Measurements from ENCODE around the gene MYZAP.

Gene MYZAP

GRCh38 chr15:57631386-57632110 is 39.8 kb downstream of the MYZAP start:
- DNase-seq: no peak

DNA sequence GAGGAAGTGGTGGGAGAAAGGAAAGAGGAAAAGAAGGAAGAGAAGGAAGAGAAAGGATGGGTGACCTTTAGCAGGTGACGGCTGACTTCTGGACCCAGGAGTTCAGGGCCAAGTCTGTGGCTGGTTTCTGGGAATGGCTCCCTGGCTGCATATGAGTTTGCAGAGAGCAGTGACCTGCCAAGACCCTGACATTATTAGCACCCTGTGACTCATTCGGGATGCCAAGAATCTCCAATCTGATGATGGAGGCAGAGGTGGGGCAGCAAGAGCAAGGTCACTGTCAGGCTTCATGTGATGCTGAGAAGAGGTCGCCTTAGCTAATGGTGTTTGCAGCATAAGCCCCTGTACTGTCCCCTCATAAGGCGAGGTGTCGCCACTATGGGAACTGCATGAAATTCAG is 42.6 kb downstream of the MYZAP start:
- no peak for DNase-seq

DNA sequence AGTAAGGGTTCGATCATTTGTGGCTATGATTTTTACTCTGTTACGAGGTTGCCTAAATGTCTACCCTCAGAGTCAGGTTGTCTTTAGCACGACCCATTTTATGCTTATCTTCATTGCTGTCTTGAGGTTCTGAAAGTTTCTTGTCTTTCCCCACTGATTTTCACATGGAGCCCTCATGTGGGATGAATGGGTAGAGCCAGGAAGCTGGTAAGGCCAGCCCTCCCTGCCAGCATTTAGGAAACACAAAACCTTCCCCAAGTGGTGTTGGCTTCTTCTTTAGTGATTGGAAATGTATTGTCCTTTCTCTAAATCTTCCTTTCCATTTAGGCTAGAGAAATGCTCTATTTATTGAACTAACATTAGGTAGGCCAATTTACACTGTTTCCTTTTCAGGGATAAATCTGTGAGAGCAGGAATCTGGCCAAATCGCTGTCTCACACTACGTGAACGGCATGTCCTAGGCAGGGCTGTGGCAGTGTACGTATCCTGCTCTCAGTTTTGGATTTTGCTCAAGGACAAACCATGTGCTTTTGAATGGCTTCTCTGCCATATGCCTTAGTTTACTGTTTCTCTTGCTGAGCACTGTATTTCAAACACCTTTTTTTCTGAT is 43.7 kb downstream of the MYZAP start:
- DNase-seq: no peak

DNA sequence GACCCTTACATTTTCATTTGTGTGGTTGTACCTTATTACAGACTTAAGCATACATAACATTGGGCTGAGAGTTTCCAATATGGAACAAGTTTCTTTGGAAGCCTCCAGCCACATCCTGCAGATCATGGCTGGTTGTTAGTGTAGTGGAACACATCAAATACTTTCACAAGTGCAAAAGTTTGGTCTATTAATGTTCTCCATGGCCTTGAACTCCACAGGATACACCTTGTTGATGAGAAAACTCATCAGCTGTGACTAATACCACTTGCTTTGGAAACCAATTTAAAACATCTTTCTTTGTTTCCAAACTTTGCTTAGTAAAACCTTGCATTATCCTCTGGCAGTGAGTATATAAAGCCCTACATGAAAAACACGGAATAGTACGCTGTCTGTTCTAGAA is 46.1 kb downstream of the MYZAP start:
- DNase-seq: no peak

DNA sequence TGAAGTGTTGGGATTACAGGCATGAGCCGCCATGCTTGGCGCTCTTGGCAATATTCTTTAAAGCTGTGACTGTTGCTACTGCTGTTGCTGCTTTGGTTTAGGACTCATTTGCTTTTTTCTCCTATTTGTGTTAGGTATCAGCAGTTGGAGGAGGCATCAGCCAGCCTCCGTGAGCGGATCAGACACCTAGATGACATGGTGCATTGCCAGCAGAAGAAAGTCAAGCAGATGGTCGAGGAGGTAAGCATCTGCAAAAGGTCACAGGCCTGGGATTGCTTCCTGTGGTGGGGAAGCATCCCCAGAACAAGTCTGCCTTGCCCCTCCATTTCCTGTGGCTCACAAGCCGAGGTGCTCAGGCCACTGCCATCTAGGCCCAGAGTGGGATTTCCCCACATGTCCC is 47.6 kb downstream of the MYZAP start:
- no peak for DNase-seq

- DNase-seq: no peak
Measured at GRCh38 chr15:57640930-57641682, 49.4 kb downstream of the MYZAP start.

DNA sequence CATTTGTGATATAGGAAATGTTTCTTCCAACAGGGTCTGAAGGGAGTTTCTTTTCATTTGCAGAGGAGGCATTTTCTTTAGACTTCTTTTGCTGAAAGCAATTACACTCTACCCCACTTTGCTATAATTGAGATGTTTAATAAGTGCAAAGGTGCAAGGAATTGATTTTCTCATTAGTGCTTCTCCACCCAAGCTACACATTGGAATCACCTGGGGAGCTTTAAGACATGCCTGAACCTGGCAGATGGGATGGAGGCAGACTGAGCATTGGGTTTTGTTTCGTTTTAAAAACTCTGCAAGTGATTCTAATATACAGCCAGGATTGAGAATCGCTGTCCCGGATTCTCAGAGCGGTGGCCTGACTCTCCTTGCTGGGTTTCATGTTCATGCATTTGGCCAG is 52.1 kb downstream of the MYZAP start:
- DNase-seq: no peak

- no peak for DNase-seq
Measured at GRCh38 chr15:57646087-57646486, 54.4 kb downstream of the MYZAP start.

DNA sequence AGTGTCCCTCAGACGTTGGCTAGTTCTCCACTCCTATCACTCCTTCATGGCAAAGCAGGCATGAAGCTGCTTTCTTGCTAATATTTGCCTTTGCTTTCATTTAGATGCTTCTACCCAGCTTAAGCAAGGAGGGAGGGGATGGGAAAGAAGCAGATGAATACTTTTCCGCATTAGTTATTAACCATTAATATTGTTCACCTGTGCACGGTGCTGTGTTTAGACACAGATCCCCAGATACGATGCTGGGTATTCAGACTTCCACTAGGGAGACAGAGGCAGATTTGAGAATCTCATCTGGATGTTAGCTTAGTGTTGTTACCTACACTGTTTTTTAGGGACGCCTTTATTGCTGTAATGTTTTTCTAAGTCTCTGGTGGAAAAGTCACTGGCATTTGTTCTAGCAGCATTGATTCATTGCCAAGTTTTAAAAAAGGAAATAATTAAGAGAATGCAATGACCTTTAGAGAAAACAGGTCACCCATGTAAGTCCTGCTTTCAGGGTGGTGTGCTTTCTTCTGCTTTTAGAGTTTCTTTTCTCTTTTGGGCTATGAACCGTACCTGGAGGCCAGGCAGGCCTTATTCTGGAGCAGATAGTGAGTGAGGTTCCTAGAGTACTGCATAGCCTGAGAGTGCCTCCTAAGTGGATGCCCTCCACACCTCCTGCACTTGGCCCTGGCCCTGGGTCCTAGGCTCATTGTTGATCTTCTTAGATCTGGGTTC is 55.5 kb downstream of the MYZAP start:
- DNase-seq: no peak

- no peak for DNase-seq
Measured at GRCh38 chr15:57647791-57648130, 56.1 kb downstream of the MYZAP start.

GRCh38 chr15:57649138-57649537 is 57.4 kb downstream of the MYZAP start:
- no peak for DNase-seq

DNA sequence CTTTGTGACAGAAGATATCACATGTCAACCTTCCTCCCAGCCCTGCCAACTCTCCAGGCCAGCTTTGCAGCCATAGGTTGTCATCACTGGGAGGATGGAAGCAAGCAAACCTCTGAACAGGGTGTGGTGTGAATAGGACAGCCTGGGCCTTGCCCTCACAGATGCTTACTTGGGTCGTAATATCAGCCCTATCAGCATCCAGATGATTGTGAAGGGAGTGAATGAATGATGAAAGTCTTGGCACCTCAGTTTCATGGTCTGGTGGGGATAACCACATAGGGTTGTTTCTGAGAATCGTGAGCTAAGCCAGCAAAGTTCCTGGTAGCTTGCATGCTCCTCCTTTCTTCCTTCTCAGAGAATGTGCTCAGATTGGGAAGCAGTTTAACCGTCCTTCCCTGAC is 59.7 kb downstream of the MYZAP start:
- DNase-seq: no peak

GRCh38 chr15:57652481-57652880 is 60.8 kb downstream of the MYZAP start:
- DNase-seq: no peak

- DNase-seq: no peak
Measured at GRCh38 chr15:57654153-57654852, 62.6 kb downstream of the MYZAP start.

GRCh38 chr15:57655053-57655452 is 63.3 kb downstream of the MYZAP start:
- DNase-seq: no peak

GRCh38 chr15:57655809-57656208 is 64.1 kb downstream of the MYZAP start:
- DNase-seq: no peak

DNA sequence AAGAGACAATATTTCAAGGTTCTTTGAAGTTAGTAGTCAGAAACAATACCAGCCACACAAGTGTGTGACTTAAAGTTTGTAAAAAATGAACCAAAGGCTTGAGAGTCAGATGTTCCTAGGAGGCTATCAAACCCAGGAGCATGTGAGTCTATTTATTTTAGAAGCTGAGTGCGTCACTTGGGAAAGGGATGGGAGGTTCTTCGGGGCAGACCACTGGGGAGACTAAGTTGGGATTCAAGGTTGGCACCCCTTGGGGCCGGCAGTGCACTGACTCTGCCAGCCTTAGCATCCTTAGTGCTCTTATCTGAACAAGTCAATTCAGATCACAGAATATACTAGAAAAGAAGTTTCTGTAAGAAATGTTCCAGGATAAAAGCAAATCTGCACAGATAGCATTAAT is 64.7 kb downstream of the MYZAP start:
- DNase-seq: no peak

DNA sequence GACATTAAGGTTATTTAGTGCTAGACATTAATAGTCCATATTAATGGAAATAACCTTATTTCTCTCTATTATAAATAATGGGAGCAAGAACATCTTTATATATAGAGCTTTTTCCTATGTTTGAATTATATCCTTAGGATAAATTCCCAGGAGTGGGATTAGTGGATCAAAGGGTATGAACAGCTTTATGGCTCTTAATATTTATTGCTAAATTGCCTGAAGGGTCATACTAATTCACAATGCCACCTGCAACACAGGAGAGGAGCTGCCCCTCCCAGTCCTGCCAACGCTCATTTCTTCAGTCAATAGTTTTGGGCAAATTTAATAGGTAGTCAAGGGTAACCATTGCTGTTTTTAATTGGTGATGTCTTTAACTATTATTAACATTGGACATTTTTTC is 65.9 kb downstream of the MYZAP start:
- DNase-seq: no peak

GRCh38 chr15:57662091-57662744 is 70.5 kb downstream of the MYZAP start:
- DNase-seq: no peak

- DNase-seq: no peak
Measured at GRCh38 chr15:57662802-57663201, 71.1 kb downstream of the MYZAP start.

GRCh38 chr15:57663262-57663661 is 71.6 kb downstream of the MYZAP start:
- DNase-seq: no peak

DNA sequence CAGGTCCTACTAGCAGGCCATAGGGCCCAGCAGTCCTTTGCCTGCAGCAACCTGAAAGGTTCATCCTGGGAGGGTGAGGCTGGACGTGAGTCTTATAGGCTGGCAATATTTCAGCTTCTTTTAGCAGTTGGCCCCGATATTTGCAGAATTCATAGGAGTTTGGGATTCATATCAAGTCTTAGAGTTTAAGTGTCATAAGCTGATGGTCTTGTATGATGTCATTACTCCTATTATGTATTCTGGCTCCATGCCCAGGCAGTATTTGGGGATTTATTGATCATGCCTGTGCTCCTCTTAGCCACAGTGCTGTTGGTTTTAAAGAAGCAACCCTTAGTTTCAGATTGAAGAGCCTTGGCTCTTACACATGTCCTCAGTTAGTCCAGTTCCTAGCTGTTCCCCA is 73.5 kb downstream of the MYZAP start:
- DNase-seq: no peak

DNA sequence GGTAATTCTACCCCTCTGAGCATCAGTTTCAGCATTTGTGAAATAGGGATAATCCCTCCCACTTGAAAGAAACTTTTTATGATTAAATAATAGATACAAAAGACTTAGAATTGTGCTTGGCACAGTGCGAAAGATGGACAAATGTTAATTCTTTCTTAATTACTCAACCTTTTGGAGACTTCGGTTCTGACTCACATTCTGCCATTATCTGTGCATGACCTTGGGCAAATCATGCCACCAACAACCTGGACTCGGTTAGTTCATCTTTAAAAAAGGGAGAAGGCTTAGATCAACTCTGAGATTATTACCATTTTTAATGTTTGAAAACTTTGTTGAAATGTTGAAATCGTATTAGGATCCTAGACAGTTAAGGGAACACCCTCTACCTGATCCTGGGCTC is 74.2 kb downstream of the MYZAP start:
- no peak for DNase-seq

Data from stimulated activated naive CD4-positive, alpha-beta T cell treated with Interleukin-2 at 50 U/mL for 16 hours (primary cell).